ENCODE data around the gene DAAM1. TPM values are rescaled to one million over a fixed set of nuclear protein-coding genes. Genes with fewer than 3 reads are reported as not detected.

The DAAM1 gene
- polyA plus RNA-seq, 3 donors = 10.1 to 20.2 (median 18.4) TPM

DNA sequence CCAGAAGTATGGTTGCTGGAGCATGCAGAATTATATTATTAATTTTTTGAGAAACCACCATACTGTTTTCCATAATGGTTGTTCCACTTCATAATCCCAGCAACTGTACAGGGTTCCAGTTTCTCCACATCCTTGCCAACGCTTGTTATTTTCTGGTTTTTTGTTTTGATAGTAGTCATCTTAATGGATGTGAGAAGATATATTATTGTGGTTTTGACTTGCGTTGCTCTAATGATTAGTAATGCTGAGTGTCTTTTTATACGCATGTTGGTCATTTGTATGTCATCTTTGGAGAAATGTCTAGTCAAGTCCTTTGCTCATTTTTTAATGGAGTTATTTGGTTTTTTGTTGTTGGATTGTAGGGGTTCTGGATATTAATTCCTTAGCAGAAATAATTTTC is 58.1 kb downstream of the DAAM1 start:
- no peak overlapping the region for H3K27ac ChIP-seq (ENCODE audit: low read depth, low read length)
- 77 to 98% (median 95%) methylated on average over 3 of the region's 3 CpGs for WGBS, 3 donors

DNA sequence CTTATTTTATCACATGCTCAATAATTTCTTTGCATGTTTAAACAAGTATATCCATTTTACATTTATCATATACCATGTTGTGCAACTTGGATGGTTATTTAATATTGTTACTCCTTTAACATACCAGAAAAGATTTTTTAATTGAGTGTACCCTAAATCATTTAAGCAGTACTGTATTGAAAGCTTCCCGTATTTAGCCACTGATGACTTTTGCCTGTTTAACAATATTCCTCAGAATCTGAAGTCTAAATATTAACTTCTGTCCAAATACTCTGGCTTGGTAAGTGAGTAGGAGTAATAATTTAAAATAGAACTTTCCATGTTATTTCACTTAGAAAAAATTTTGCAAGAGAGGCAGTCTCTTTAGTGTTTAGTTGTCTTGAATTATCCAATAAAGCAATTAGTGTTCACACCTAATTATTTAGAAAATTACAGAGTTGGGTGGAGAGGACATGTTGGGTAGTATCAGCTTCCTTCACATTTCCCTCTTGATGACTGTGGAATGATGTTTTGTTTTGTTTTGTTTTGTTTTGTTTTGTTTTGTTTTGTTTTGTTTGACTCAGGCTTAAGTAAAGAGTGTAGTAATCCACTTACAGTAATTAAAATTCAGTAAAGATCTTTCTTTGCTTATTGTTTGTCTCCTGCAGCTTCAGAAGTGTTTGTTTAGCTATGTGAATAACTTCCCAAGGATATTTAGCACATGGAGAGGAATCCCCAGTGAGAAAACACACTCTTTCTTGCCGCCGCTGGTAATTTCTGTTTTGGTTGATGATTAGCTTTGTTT is 59.5 kb downstream of the DAAM1 start:
- H3K27ac ChIP-seq (ENCODE audit: low read depth, low read length) = no peak overlapping the region
- 19 to 73% (median 72%) methylated on average over 3 of the region's 3 CpGs for WGBS, 3 donors

DNA sequence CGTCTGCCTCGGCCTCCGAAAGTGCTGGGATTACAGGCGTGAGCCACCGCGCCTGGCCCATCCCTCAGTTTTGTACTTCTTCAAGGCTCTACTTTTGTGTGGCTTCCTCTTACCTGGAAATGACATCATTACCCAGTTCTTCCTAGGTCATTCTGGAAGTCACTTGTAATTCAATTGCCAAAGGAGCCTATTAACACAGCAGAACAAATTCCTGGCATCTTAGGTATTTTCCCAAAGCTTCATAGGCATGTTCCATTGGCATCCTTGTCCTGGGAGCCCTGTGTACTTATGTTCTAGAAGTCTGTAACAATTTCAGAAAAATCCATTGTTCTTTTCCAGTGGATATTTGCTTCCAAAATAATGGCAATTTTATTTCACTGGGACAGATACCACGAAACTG is 60.6 kb downstream of the DAAM1 start:
- no peak overlapping the region for H3K27ac ChIP-seq (ENCODE audit: low read depth, low read length)
- 91 to 94% (median 92%) methylated on average over 6 to 7 of the region's 7 CpGs for WGBS, 3 donors

DNA sequence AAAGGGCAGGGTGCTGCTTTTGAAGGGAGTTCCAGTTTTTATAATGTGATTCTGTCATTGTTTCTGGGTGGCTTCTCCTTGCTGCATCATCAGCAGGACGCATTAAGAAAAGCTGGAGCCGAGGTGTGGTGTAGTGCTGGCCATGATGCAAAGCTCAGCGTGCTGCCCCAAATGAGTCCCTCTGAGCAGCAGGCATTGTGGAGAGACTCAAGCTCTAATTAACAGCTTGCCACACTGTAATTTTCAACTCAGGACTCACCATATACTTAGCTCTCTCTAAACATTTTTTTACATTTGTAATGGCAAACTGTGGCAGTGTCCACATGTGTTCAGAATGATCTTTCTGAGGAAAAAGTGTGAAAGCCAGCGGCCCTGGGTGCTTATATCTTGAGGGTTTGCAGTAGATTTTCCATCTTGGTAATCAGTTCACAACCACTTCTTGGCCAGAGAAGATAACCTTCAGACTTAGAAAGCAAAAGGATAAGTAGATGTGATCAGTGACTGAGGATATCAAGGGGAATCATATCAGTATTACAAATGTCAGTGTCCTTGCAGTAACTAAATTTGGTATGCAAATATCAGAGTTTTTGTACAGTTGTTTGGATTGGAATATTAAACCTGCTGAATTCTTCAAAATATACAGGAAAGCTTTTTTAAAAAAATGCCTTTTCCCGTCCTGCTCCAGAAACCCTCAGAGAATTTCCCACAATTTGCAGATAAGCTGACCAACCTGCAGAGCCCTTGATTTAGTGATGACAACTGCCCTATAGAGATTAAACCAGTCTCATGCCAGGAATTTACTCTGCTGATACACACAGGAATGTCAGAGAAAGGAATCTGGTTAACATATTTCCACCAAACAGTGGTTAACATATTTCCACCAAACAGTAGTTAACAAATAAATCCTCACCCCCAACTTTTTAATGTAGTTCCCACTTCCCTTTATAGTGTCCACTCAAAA is 63.6 kb downstream of the DAAM1 start:
- no peak overlapping the region for H3K27ac ChIP-seq (ENCODE audit: low read depth, low read length)
- 75 to 88% (median 77%) methylated on average over 5 of the region's 5 CpGs for WGBS, 3 donors

DNA sequence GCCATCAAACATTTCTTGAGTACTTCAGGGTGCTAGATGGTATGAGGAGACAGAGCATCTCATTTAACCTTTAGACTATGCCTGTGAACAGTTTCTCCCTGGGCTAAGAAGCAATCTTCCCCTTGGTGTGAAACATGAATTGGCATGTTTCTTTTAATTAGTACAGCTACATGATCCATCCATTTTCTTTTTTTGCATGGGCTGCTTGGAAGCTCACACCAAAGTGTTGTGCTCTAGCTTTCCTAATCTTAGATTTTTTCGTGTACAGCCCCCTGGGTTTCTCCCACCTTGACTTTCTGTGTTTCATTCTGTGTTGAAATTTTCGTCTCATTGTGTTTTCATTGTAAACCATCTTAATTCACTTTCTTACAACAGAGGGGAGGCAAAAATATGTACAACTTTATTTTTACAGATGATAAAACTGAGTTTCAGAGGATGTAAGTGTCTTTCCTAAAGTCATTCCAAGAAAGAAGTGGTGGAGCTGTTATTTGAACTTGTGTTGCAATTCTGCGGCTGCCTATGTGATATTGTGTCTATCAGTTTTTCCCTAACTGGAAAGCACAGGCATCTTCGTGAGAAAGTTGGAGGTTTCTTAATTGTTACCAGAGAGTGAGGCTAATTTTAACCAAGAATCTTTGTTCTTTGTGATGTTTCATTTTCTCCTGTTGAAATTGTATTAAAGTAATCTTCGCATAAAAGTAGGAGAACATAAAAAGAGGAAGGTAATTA is 64.5 kb downstream of the DAAM1 start:
- 60 to 85% (median 63%) methylated on average over 5 of the region's 5 CpGs for WGBS, 3 donors
- no peak overlapping the region for H3K27ac ChIP-seq (ENCODE audit: low read depth, low read length)

DNA sequence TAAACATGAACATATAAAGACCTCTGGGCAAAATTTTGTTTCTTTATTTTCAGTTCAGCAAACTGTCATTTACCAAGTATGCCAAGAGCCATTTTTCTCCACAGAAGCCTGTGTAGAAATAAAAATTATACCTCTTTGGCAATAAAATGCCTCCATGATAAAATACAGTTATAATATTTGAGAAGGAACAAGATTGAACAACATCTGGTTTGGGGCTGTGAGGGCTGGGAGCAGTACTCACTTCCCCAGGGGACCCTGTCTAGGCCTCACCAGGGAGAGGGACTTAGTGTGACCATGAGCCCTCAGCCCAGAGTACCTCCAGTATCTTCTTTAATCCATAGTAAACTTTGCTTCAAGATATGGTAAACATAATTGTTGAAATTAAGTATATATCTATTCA is 65.1 kb downstream of the DAAM1 start:
- no peak overlapping the region for H3K27ac ChIP-seq (ENCODE audit: low read depth, low read length)

DNA sequence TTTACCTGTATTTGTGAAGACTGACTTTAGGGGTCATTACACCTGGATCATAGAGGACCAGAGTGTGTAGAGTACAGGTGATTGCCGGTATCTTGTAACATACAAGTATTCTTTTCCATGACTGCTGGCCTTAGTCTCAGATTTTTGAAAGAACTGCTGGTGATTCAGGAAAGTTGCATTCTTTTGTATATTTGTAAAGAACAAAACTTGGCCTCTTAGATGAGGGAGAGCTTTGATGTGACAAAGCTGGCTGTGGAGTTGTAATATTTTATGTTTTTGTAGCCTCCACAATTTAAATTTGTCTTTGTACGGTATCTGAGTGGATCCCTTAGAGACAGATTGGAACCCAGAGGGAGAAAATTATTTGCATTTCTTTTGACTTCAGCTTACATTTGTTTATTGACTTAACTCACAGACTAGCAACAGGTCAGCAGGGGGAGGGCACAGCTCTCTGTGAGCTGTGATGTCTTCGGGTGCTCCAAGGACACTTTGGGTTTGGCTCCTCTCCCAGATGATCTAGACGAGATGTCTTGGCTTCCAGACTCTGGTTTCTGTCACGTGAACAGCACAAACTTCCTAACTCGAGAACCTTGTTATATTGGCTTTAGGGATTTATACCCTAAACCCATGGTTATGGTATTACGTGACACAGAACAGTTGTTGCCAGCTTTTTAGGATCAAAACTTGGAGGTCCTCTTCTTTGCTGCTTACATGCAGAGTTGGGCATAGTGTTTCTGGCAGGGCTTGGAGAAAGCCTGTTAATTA is 65.9 kb downstream of the DAAM1 start:
- 21 to 33% (median 33%) methylated on average over 7 of the region's 7 CpGs for WGBS, 3 donors
- H3K27ac ChIP-seq (ENCODE audit: low read depth, low read length) = peak overlapping the region; percentile 25

DNA sequence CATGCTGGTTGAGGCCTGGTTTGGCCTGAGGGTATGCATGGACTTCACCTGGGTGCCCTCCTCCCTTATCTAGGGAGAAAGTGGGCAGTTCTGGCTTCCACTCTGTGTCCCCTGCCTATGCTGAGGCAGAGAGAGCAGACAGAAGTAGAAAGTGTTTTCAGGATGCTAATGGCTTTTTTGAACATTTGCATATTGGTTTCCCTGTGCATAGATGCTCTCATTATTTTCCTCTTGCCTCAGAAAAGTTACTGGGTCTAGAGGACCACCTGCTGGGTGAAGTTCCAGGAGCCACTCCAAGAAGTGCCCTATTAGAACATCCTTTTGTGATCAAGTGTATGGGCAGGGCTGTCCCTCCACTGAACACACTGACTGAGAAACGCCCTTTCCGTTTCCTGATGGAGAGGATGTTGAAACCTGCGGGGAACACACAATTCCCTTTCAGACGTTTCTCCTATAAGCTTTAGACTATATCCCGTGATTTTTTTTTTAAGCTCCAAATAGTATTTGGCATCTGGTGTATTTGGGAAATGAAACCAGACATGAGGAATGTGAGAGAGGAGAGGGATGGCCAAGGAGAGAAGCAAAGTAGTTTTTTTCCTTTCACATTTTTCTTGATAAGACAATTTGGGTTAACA is 66.6 kb downstream of the DAAM1 start:
- H3K27ac ChIP-seq (ENCODE audit: low read depth, low read length) = peak overlapping the region; percentile 25
- WGBS, 3 donors = 23 to 56% (median 26%) methylated on average over 5 of the region's 5 CpGs

DNA sequence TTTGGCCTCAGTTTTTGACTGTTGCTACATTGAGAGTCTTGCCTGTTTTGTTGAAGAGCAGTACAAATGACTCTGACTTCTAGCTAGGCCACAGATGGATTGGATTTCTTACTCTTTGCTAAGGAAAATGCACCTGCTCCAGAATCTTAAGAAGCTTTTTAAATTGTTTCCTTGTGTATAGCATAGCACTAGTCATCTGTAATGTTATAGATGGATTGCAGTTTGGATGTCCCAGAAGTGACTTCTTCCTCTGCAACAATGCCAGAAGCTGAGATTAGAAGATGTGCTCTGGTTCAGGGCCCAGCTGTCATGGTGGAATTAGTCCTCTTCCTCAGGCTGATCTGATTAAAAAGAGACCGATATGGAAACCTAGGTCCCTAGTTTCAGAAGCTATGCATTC is 67.9 kb downstream of the DAAM1 start:
- no peak overlapping the region for H3K27ac ChIP-seq (ENCODE audit: low read depth, low read length)
- WGBS, 3 donors = 81 to 91% (median 86%) methylated on average over 1 of the region's 1 CpG

DNA sequence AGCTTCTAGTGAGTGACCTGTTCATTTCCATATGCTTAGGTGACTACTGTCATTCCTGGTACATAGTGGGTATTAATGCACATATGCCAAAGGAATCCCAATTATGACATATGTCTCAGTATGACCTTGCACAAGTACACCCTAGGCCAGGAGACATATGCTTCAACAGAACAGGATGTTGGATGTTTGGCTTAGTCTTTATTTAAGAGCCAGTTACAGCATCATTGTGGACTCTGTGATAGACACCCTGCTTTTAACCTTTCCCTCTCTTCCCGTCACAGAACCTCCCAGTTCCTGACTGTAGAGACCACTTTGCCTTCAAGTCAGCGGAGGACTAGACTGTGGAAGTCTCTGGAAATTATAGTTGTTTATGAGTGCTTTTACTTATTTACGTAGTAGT is 72.9 kb downstream of the DAAM1 start:
- no peak overlapping the region for H3K27ac ChIP-seq (ENCODE audit: low read depth, low read length)
- WGBS, 3 donors = 47 to 89% (median 83%) methylated on average over 3 of the region's 3 CpGs

DNA sequence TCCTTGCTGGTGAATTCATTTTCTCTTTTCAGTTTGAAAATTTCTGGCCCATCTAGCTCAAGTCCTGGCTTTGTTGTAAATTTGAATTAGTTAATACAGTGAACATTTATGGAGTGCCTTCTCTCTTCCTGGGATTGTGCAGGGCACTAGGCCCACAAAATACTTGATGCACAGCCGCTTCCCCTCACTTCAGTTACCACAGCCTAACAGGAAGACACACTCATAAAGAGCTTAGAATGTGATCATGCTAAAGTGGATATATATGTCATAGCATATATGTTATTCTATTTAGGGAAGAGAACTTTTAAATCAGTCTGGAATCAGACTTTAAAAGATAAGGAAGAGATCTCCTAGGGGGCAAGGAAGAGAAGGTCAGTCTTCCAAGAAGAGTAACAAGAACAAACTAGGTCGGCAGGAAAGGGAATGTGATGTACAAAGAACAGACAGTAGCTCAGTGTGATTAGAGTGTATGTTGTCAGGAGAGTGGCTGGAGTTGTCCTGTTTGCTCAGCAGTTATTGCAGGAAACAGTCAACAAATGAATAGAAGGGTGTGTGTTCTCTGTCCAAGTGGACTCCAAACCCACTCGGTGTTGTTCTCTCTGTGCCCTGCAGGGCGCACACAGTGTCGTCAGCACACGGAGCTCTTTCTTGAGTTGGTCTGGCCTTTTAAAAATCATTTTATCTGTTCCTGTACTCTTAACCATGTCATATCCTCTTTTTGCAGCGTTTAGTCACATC is 74.4 kb downstream of the DAAM1 start:
- H3K27ac ChIP-seq (ENCODE audit: low read depth, low read length) = no peak overlapping the region
- WGBS, 3 donors = 70 to 78% (median 75%) methylated on average over 7 of the region's 7 CpGs

DNA sequence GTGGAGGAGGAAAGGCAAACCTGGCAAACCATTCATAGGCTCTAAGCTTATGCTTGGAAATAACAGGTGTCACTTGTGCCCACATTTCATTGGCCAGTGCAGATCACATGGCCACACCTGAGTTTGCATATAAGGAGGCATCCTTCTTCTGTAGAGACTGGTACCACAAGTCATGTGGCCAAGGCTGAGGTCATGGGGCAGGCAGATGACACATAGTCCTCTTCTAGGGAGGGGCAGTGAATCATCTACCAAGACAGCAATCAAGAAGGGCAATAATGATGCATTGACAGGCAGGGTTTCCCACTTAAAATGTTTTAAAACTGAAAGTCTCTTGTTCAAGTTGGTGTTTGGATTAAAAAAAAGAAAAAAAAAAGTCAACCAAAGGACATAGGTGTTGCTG is 77.3 kb downstream of the DAAM1 start:
- H3K27ac ChIP-seq (ENCODE audit: low read depth, low read length) = no peak overlapping the region

DNA sequence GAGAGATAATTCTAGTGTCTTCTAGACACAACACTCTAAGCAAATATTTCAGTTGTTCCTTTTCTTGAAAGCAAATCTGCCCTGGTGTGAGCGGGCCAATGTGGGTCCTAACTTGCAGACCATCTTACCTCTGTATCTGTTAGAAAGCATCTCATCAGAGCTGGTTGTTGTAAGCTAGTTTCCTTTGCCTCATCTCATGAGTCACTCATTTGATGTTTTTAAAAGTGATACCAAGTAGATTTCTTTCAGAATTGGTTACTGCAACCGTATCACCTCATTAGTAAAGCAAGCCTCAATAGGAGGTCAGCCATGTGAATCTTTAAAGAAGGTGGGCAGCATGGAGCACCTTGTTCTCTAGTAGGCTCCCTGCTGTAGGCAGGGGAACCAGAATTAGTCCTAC is 78.6 kb downstream of the DAAM1 start:
- no peak overlapping the region for H3K27ac ChIP-seq (ENCODE audit: low read depth, low read length)
- WGBS, 3 donors = 89 to 98% (median 97%) methylated on average over 2 of the region's 2 CpGs

DNA sequence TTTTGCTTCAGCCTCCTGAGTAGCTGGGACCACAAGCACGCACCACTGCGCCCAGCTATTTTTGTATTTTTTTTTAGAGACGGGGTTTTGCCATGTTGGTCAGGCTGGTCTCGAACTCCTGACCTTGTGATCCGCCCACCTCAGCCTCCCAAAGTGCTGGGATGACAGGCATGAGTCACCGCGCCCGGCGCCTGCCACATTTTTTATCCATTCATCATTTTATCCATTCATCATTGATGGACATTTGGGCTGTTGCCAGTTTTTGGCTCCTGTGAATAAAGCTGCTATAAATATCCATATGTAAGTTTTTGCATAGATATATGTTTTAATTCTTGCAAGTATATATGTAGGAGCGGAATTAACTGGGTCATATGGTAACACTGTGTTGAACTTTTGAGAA is 79.5 kb downstream of the DAAM1 start:
- 92 to 94% (median 92%) methylated on average over 10 of the region's 10 CpGs for WGBS, 3 donors
- H3K27ac ChIP-seq (ENCODE audit: low read depth, low read length) = no peak overlapping the region

DNA sequence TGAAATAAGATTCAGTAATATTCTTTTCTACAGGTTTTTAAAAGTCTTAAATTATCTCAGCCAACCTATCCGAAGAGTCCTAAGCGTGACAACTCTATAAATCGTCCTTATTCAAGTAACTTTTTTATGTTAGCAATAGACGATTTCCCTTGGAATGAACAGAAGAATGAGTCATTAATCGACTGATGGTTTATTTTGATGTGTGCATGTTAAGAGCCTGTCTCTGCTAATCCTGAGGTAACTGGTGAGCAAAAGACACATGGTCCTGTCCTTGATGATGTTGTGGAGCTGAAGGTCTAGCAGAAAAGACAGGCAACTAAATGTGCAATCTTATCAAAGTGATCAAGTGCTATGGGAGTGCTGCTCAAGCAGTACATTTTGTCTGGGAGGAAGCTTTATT is 80.4 kb downstream of the DAAM1 start:
- H3K27ac ChIP-seq (ENCODE audit: low read depth, low read length) = no peak overlapping the region
- WGBS, 3 donors = 94 to 96% (median 94%) methylated on average over 5 of the region's 5 CpGs

DNA sequence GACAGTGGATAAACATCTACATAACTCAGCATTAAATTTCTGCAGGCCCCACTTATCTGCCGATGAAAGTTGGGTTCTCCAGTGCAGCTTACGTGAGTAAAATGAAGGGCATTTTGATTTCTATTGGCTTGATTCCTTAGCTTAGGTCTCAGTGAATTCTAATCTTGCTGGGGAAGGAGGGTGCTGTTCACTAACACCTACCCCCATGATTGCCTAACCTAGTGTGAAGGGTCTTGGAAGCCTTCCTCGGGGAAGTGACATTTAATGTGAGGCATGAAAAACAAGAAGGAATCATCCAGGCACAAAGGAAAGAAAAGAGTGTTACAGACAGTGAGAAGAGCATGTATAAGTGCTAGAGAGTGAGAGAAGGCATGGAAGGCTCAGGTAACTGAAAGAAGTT is 81.0 kb downstream of the DAAM1 start:
- H3K27ac ChIP-seq (ENCODE audit: low read depth, low read length) = no peak overlapping the region
- 91 to 92% (median 92%) methylated on average over 3 of the region's 3 CpGs for WGBS, 3 donors

DNA sequence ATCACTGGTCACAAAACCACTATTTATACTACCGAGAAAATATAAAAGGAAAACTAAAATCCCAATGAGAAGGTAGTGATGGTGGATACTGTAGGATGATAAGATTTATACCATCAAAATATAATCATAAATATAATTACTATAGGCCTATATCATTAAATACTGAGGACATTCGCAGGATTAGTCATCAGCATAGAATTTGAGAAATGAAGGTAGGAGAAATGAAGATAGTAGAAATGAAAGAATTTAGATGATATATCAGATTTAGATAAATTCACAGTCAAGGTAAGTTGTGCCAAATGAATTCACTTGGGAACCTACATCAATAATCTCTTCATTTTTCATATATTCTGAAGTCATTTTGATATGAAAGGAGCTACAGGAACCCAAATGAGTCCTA is 82.8 kb downstream of the DAAM1 start:
- H3K27ac ChIP-seq (ENCODE audit: low read depth, low read length) = no peak overlapping the region
- WGBS, 3 donors = 85 to 90% (median 86%) methylated on average over 2 of the region's 2 CpGs

Measured in adipose tissue (tissue), 3 donors.